ENCODE measurements around the gene MMADHC. TPM values are rescaled to one million over a fixed set of nuclear protein-coding genes. Genes with fewer than 3 reads are reported as not detected.
A peak's percentile ranks its signal among the peaks of the same experiment; 100 is the strongest.

MMADHC gene
- total RNA-seq, 1 experiment from 2014 or later, result 263 TPM

- no peak for DNase-seq (ENCODE audit: low spot score)
Observed at GRCh38 chr2:149556452-149556851, 31.1 kb downstream of the MMADHC start.

- no peak for DNase-seq (ENCODE audit: low spot score)
Observed at GRCh38 chr2:149552830-149553229, 34.7 kb downstream of the MMADHC start.

GRCh38 chr2:149552226-149552625, 35.3 kb downstream of the MMADHC start:
- DNase-seq (ENCODE audit: low spot score), result no peak

GRCh38 chr2:149544692-149545091, 42.9 kb downstream of the MMADHC start:
- DNase-seq (ENCODE audit: low spot score), result no peak

- DNase-seq (ENCODE audit: low spot score), result no peak
Observed at GRCh38 chr2:149543845-149544244, 43.7 kb downstream of the MMADHC start.

- no peak for DNase-seq (ENCODE audit: low spot score)
Observed at GRCh38 chr2:149540138-149540537, 47.4 kb downstream of the MMADHC start.

GRCh38 chr2:149538138-149538833, 49.3 kb downstream of the MMADHC start:
- peak; percentile 50 for DNase-seq (ENCODE audit: low spot score)

GRCh38 chr2:149537092-149537726, 50.4 kb downstream of the MMADHC start:
- no peak for DNase-seq (ENCODE audit: low spot score)

GRCh38 chr2:149536649-149537048, 50.9 kb downstream of the MMADHC start:
- DNase-seq (ENCODE audit: low spot score), result no peak

- no peak for DNase-seq (ENCODE audit: low spot score)
Observed at GRCh38 chr2:149534674-149535073, 52.9 kb downstream of the MMADHC start.

GRCh38 chr2:149528983-149529382, 58.6 kb downstream of the MMADHC start:
- DNase-seq (ENCODE audit: low spot score), result no peak

GRCh38 chr2:149527998-149528755, 59.4 kb downstream of the MMADHC start:
- DNase-seq (ENCODE audit: low spot score), result no peak

GRCh38 chr2:149526689-149527088, 60.9 kb downstream of the MMADHC start:
- no peak for DNase-seq (ENCODE audit: low spot score)

- no peak for DNase-seq (ENCODE audit: low spot score)
Observed at GRCh38 chr2:149525323-149525722, 62.3 kb downstream of the MMADHC start.
